GM13976 (cell line): ENCODE measurements around the gene ACAD11.

Experiments
- DNase-seq: peaks from one replicate; pipeline ENCODE4 v3.0.0; 2012; ENCODE audit warnings: low spot score
- CTCF ChIP-seq: IDR thresholded peaks from 2 replicates; pipeline ENCODE4 v1.5.1; 2012; ENCODE audit warnings: borderline replicate concordance, mild to moderate bottlenecking; ENCODE audit not compliant: insufficient read depth; ENCODE audit errors: extremely low read depth, missing control alignments, control extremely low read depth
- in situ Hi-C: fragments of 300-500 bp; cut with MboI; formaldehyde crosslinking; loops from one replicate; pipeline ENCODE4 v1.12.0; 2022; ENCODE audit warnings: low sequenced_read_pairs, mixed read lengths, inconsistent platforms; ENCODE audit not compliant: unreplicated experiment

ACAD11 gene

GRCh38 chr3:132569580-132569979, 90.0 kb downstream of the ACAD11 start:
- no peak for DNase-seq
- TF ChIP-seq CTCF, result no peak
- in situ Hi-C loops, result no loop called here

GRCh38 chr3:132569153-132569552, 90.5 kb downstream of the ACAD11 start:
- DNase-seq, result no peak
- in situ Hi-C loops, result no loop called here
- TF ChIP-seq CTCF, result no peak

- TF ChIP-seq CTCF, result no peak
- in situ Hi-C loops, result no loop called here
- DNase-seq, result no peak
Measured at GRCh38 chr3:132568422-132568821, 91.2 kb downstream of the ACAD11 start.

GRCh38 chr3:132564070-132564465, 95.5 kb downstream of the ACAD11 start:
- TF ChIP-seq CTCF, result no peak
- in situ Hi-C loops, result no loop called here
- DNase-seq, result no peak

GRCh38 chr3:132563420-132564069, 96.1 kb downstream of the ACAD11 start:
- in situ Hi-C loops, result no loop called here
- no peak for DNase-seq
- TF ChIP-seq CTCF, result no peak

- TF ChIP-seq CTCF, result no peak
Measured at GRCh38 chr3:132561003-132561402, 98.6 kb downstream of the ACAD11 start.

More at GRCh38 chr3:132561003-132561402, 98.6 kb downstream of the ACAD11 start:
- in situ Hi-C loops, result no loop called here
- DNase-seq, result no peak
